Transverse colon (tissue), 3 donors: Measurements from ENCODE around the gene PIH1D1.

ENCODE experiments used
- CTCF ChIP-seq, 5 experiments: fragments of 200-600 bp in 3 of 5; fragments of 450-650 bp in 2 of 5; sonication (generic) in 3 of 5; IDR thresholded peaks; 1 replicate in 2 of 5; 2 replicates in 3 of 5; pipeline ENCODE4 v1.5.1; 2016 to 2017; ENCODE audit warnings: antibody characterized with exemption in 5 of 5, inconsistent platforms in 3 of 5, mild to moderate bottlenecking in 2 of 5, moderate library complexity in 1 of 5
- EP300 ChIP-seq: sonication (generic); formaldehyde crosslinking; IDR thresholded peaks from one replicate; pipeline ENCODE4 v1.6.1; 2017; ENCODE audit warnings: antibody characterized with exemption, low read depth

GRCh38 chr19:49455773-49456172 lies 4.2 kb upstream of the PIH1D1 start:
- TF ChIP-seq CTCF (IDR thresholded peaks at IDR 0.05) = no peak
- TF ChIP-seq EP300 = no peak
